SW480 (cell line): ENCODE data around the gene PXDN.
"Not testable (repeated sequence)": the region's sequence is repeated elsewhere in the genome, so short reads cannot be mapped to it uniquely, and the experiment has no call there.

Source experiments
- DNase-seq: peaks from one replicate; pipeline ENCODE4 v3.0.0-alpha.2; 2016; ENCODE audit warnings: low spot score

PXDN gene

DNA sequence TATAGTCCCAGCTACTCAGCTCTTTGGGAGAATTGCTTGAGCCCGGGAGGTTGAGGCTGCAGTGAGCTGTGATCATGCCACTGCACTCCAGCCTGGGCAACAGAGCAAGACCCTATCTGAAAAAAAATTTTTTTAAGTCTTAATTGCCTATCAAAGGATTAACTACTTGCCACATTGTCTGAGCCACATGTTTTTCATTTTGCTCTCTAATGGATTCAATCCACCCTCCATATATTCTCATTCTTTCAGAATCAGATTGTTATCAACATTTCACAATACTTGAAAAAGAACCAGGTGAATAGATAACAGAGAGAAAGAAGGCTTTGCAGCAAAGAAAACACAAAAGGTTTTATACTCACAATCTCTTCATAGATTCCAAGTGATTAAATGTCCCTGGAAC lies 61.0 kb downstream of the PXDN start:
- no peak for DNase-seq

DNA sequence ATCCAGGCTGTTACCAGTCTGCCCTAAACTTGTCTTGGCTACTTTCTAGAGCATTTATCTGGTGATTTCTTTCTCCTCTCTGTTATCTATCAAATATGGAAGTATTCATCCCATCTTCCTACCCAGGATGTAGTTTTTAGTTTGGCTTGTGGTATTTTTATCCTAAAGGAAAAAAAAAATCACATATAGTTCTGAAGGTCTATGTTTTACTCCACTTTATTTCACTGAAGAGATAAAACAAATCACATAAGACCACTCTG lies 62.2 kb downstream of the PXDN start:
- DNase-seq: no peak

DNA sequence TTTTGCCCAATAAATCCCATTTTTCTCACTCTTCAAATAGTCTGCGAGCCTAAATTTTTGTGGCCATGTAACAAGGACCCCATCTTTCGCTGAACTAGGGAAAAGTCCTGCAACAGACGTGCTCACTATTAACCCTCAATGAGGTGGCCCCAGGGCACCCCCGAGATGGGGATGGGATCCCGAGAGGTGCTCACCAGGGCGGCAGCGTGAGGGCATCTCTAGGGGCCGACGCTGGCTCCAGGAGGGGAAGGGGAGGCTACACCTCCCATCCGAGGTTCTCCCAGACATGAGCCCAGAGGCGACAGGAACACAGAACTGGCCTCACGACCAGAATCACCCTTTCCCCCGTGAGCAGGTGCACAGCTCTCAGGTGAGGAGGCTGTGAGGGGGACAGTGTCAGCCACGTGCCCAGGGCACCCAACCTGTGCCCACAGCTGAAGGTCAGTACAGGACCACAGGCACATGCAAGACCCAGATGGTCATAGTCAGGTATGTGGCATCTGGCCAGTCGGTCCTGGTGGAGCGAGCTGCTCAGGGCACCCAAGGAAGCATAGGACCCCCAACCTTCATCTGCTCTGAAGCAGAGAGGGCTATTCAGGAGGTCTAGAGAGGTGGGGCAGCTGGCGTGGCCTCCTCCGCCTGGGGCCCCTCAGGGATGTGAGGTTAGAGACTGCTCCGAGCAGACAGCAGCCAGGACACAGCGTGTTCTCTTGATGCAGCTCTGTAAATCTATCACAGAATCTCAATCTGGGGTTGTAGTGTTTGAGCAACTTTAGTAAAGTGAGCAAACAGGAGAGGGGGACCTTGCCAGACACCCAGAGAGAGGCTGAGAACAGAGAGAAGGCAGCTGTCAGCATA lies 62.8 kb downstream of the PXDN start:
- DNase-seq: no peak

DNA sequence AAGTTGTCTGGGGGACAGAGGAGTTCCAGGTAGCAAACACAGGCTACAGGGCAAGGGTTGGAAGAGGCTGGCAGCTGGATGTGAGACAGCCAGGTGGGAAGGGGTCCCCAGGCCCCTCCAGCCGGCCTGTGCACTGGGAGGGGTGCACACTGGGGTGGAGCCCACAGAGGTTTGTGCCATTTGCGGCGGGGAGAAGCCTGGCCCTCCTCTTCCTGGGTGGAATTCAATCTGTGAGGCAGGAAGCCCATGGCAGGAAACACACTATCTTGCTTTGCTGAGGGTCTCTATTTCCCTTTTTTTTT lies 63.3 kb downstream of the PXDN start:
- DNase-seq: no peak

DNA sequence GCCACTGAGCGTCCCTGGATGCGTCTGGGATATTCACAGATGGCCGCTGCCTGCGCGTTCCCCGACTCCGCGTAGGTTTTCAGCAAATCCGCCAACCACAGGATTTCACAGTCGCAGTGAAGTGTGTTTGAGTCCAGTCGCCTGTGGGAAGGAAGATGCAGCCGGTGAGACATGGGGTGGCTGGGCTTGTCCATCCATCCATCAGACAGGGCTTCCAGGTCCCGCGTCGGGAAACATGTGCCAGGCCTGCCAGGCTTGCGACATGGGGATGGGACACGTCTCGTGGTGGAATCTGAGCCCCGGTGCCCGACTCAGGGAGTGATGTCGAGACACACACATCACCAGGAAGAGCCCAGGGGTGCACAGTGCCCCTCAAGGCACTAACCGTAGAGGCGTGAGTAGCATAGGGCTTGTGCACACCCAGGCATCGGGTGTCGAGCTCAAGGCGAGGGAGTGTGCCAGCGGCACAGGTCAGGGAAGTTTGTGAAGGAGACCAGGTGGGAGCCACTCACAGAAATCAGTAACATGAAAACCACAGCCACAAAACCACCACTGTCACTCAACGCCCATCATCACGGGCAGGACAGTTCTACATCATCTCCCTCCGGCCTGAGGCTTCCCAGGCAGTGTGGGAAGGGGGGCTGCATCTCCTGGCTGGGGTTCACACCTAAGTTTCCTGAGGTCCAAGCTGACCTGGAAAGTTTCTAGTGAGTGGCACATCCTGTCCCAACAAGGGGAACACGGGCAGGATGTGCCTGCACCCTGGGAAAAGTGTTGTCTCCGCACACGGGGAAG lies 63.9 kb downstream of the PXDN start:
- no peak for DNase-seq

DNA sequence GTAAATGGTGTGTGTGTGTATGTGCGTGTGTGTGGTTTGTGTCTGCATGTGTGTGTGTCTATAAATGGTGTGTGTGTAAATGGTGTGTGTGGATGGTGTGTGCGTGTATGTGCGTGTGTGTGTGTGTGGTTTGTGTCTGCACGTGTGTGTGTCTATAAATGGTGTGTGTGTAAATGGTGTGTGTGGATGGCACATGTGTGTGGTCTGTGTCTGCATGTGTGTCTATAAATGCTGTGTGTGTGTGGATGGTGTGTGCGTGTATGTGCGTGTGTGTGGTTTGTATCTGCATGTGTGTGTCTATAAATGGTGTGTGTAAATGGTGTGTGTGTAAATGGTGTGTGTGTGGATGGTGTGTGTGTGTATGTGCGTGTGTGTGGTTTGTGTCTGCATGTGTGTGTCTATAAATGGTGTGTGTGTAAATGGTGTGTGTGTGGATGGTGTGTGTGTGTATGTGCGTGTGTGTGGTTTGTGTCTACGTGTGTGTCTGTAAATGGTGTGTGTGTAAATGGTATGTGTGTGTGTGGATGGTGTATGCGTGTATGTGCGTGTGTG lies 64.8 kb downstream of the PXDN start:
- not testable (repeated sequence) for DNase-seq

DNA sequence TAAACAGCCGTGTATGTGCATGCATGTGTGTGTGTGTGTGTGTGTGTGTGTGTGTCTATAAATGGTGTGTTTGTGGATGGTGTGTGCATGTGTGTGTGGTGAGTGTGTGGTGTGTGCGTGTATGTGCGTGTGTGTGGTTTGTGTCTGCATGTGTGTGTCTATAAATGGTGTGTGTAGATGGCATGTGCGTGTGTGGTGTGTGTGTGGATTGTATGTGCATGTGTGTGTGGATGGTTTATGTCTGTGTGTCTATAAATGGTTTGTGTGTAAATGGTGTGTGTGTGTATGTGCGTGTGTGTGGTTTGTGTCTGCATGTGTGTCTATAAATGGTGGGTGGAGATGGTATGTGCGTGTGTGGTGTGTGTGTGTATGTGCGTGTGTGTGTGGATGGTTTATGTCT lies 65.2 kb downstream of the PXDN start:
- DNase-seq: not testable (repeated sequence)

DNA sequence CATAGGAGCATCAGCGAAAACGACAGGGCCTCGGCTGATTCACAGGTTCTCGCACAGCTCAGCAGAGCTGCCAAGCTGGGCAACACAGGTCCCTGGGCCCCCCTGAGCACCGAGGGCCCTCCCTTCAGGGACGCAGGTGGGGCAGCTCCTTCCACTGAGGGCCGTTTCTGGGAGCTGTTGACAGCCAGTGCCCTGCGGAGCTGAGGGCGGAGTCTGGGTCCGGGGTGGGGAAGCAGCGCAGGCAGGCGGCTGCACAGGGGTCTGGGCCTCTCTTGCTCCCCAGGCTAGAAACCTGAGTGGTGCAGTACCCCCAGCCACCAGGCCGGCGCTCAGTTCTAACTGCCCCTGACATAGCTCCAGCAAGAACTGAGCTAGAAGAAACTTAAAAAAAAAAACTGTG lies 65.7 kb downstream of the PXDN start:
- DNase-seq: no peak

DNA sequence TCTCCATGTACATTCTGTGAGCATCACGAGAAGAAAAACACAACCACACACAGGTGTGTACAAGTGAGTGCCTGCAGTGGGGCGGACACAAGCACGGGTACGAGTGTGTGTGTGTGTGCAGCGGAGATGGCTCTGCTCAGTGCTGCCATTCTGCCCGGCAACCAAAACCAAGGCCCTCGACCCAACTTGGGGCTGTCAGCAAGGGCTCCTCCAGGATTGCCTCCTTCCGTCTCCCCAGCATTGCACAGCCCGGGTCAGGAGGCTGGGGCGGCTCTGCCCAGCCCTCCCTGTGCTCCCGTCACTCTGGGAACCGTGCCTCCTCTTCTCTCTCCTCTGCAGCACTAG lies 66.5 kb downstream of the PXDN start:
- DNase-seq: no peak

DNA sequence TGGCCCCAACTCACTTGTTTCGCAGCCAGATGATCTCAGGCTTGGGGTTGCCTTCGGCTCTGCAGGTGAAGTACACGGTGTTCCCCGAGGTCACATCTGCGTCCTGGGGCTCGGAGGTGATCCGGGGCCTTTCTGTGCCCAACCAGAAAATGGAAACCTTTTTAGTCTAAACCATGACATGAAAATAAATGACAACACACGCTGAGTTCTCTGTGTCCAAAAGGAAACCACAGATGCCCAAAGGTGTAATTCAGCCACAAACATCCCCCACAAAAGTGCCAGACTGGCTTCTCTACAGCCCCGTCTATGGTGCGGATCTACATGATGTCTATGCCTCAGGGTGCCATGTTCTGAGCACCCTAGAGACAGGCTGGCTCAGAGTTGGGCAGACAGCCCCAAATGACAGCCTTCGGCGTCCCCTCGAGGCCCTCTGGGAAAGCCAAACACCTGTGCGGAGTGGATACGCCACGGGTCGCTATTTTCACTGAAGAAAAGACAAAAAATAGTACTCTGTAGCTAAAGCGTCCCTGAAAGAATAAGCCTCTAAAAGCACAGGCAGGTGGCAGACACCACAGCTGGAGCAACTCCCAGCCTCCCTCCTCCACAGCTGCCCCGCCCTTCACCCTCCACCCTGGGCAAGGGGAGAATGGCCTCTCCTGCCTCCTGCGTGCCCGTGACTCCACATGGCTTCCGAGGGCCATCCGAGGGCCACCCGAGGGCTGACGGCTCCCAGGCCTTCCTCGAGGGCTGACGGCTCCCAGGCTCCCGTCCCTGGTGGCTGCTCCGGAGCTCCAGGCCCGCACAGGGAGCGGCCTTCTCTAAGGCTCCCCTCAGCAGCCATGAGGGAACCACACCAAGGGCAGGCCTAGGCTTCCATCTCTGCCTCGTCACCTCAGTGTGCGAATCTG lies 67.1 kb downstream of the PXDN start:
- no peak for DNase-seq

DNA sequence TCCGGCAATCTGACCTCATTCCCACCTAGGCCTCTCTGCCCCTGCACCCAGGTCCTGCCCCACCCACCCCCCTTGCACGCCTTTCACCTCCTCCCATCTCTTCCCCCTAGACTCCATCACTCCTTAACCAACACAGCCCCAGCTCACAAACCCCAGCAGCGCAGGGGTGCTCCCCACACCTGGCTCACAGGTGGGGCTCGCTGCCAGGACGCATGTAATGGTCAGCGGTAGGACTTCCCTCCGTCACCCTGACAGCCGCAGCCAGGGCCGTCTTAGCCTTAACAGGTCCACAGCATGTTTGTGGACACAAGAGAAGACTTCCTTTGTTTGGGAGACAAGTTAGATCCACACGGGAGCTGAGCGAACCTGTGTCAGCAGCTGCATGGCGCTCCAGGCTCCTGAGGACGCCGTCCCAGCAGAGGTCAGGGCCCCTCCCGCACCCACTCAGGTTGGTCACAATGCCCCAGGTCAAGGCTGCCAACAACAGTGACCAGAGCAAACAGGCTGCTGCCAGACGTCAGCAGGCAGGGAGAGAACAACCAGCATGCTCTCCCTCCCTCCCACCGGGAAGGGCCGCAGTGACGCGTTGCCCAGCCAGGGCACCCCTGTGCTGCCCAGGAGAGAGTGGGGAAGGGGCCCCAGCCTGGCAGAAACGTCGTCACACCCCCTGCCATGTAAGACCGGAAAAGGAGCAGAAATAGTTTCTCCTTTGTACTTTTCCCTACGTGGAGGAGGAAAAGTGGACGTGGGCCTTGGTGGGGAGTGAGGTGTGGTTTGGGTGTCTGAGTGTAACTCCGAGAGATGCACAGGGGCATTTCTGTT lies 68.0 kb downstream of the PXDN start:
- DNase-seq: no peak

DNA sequence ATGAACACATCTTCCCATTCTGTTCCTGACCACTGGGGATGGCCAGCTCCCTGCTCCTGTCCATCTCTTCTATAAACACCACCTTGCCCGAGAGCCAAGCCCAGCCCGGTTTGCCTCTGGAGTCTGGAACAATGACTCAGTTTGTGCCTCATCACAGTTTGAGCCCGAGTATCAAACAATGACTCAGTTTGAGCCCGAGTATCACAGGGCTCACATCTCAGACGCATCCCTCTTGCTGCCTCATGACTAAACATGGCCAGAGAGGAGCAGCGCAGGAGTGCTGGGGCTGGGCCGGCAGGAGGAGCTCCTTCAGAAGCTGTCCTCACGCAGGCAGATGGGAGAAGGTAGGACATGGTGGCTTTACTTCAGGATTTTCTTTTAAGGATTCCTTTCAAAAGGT lies 68.7 kb downstream of the PXDN start:
- DNase-seq: peak; percentile 21

DNA sequence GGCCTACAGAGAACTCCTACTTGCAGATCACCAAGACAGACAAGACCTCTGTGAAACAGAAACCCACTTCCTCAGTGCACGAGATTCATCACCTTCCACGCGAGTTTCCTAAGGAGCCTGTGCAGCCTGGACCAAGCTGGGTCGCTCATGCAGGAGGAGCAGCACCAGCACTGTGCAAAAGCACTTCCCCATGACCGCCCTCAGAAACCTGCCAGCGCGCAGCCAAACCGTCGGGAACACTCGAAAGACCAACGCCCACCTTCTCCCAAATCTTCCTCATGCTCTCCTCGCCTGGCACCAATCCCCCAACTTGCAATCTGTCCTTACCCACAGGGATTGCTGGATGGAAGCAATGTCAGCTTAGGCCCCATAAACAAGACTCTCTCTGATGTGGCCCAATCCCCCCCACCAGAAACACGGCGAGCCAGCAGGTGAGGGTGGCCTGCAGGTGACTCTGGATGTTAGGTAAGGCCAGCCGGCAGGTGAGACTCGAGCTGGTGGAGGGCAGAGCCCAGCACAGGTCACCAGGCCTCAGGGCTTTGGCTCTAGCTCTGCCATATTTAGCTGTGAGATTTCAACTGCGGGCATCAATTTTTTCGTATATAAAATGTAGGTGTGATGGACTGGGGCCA lies 69.4 kb downstream of the PXDN start:
- no peak for DNase-seq

DNA sequence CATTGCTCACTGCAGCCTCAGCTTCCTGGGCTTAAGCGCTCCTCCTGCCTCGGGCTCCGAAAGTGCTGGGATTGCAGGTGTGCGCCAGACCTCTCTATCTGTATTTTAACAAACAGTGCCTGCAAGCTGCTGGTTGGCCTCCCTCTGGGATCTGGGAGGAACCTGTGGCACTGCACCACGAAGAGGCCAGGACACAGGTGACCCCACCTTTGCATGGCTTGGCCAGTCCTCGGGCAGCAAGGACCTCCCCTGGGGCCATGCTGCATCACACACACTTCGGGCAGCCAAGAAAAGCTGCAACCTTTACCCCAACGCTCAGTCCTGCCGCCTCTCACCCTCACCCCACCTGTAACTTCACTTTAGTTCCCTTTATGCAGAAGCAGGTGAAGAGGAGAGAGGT lies 70.0 kb downstream of the PXDN start:
- DNase-seq: no peak

DNA sequence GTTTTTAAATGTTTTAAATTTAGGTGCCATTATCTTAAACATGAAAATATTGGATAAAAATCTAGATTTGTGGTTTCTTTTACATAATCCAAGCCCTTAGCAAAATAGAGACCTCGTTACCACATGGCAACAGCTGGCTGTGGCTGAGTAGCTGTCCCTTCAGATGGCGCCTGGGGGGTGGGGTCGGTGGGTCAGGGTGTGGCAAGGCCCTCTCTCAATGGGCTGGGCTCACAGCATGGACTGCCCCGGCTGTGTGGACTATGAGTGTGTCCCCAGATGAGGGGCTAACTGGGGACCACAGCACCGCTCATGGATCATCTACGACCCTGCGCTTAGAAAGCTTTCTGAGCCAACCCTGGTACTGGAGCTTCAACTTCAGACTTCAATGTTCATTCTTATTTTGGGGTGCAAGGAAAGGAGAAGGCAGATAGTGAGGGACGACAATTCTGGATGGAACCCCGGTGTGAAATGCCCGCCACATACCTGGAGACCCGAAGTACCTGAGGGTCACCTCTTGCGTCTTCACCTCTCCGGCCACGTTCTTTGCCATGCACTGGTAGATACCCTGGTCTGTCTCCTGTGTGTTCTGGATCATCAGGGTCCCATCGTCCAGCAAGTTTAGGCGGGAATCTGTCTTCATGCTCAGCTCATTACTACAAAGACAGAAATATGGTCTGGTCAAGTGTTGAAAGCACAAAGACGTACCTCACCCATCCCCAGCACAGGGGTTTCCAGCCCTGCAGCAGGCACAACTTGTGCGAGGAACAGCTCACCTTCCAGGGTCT lies 71.0 kb downstream of the PXDN start:
- no peak for DNase-seq

DNA sequence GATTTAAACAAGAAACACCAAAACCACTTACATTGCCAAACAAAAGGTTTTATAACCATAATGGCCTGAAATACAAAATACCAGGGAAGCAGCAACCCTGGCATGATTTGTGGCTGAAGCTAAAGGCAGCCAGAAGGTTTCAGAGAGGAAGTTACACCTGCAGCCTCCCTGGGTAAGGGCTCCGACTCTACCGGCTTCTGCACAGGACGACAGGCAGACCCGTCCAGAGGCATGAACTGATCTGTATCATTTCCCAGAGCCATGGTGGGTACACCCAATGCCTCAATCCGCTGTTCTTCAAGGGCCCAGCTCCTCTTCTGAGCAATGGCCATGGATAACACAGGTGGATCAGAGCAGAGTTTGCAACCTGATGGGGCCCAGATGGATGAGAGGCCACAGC lies 71.6 kb downstream of the PXDN start:
- no peak for DNase-seq

DNA sequence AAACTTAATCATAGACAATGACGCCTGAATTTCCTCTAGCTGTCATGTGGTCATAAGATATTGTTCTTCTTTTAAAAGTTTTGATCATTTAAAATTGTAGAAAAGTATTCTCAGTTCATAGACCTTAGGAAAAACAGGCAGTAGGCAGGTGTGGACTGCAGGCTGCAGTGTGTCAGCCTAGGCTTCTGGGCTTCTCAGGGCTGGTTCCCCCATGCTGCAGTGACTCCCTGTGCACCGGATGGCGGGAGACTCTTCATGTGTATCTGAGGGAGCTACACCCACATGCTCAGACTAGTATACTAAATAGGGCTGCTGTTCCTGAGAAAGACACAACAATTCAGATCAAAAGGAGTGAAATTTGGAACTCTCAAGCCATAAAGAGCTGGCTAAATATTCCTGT lies 72.4 kb downstream of the PXDN start:
- no peak for DNase-seq

DNA sequence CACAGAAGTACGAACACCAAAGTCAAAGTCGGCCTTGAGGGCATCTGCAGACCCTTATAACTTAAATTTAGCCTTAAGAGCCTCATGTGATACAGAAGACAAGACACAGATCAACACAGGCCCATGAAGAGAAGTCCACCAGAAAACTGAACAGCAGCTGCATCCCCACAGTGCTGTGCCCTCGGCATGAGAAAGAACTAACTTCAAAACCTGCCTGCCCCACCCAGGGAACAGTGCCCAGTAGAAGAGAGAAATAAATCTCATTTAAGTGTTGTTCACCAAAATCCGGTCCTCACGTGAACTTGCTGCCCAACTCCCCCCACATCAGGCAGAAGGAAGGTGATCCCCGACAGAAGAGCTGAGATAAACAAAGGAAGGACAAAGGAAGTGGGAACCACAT lies 73.7 kb downstream of the PXDN start:
- no peak for DNase-seq

DNA sequence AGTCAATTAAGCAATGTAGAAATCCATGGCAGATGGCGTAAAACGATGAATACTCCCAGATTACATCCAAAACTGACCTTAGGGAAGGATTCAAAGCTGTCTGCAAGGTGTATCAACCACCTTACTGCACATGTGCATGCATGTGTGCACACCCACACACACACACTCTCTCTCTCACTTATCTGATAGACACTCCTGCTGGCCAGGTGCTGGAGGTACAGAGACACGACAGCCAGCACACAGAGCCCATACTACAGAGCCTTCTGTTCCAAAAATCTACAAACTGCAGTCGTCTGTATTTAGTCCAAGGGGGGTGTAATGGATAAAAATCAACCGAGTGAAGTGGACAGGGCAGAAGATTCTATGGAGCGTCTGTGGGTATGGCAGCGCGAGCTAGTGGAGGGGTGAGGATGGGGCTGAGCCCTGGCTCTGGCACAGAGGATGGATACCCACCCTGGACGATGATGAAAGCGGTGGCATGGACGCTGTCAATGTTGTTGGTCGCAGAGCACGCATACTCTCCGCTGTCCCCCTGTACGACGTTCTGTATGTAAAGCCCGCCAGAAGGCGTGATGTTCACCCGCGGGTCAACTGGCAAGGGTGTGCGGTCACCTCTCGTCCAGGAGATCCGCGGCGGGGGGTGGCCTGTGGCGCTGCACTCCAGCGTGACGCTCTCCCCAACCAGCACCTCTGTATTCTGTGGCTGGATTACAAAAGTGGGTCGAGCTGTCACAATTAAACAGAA lies 78.4 kb downstream of the PXDN start:
- no peak for DNase-seq

DNA sequence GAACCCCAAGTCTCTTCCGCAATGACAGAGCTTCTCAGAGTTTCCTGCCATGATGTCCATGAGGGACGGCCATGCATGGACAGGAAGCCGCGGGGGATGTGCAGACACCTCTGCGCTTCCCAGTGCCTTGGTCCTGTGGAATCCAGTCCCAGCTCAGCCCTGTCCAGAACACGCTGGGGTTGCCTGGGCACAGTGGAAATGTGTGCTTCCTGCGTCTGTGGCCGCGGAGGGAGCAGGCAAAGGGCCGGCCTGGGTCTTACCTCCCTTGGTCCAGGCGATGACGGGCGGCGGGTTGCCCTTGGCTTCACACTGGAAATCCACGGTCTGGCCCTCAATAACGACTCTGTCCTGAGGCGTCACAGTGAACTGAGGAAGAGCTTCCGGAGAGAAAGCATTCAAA lies 79.6 kb downstream of the PXDN start:
- DNase-seq: no peak
